Liver (tissue), 9 donors: ENCODE results near the gene NDUFAF8. TPM values are rescaled to one million over a fixed set of nuclear protein-coding genes. Genes with fewer than 3 reads are reported as not detected.

ENCODE experiments used
- DNase-seq: peaks from one replicate; pipeline ENCODE4 v3.0.0-alpha.2; 2017; ENCODE audit warnings: low spot score
- H3K27ac ChIP-seq, 2 donors: one replicate each; pipeline ENCODE4 v1.7.0; 2013; ENCODE audit warnings: inconsistent platforms in 2 of 2, low read length in 2 of 2, control low read depth in 1 of 2, low read depth in 1 of 2, mild to moderate bottlenecking in 1 of 2
- H3K27me3 ChIP-seq, 4 donors: one replicate each; pipeline versions ENCODE4 v1.6.1 to v1.7.0; 2013; ENCODE audit warnings: low read length in 3 of 4, inconsistent platforms in 1 of 4, mild to moderate bottlenecking in 1 of 4, moderate library complexity in 1 of 4; ENCODE audit not compliant: control insufficient read depth in 4 of 4, insufficient read depth in 4 of 4
- H3K36me3 ChIP-seq, 4 donors: one replicate each; pipeline versions ENCODE4 v1.6.1 to v1.7.0; 2013; ENCODE audit warnings: low read length in 3 of 4, mild to moderate bottlenecking in 3 of 4, low read depth in 1 of 4, moderate library complexity in 1 of 4; ENCODE audit not compliant: control insufficient read depth in 4 of 4, insufficient read depth in 3 of 4
- H3K4me1 ChIP-seq, 4 donors: one replicate each; pipeline versions ENCODE4 v1.6.1 to v1.7.0; 2013; ENCODE audit warnings: low read length in 3 of 4, mild to moderate bottlenecking in 3 of 4, moderate library complexity in 1 of 4; ENCODE audit not compliant: control insufficient read depth in 4 of 4, insufficient read depth in 4 of 4
- H3K4me3 ChIP-seq, 3 donors: one replicate each; pipeline versions ENCODE4 v1.6.1 to v1.7.0; 2013; ENCODE audit warnings: low read length in 3 of 3, control low read depth in 1 of 3, low read depth in 1 of 3, mild to moderate bottlenecking in 1 of 3
- H3K9ac ChIP-seq, 2 donors: one replicate each; pipeline ENCODE4 v1.7.0; 2013; ENCODE audit warnings: low read length in 2 of 2, mild to moderate bottlenecking in 2 of 2, moderate library complexity in 2 of 2, control low read depth in 1 of 2, low read depth in 1 of 2
- H3K9me3 ChIP-seq, 4 donors: one replicate each; pipeline versions ENCODE4 v1.6.1 to v1.7.0; 2013; ENCODE audit warnings: low read length in 3 of 4; ENCODE audit not compliant: control insufficient read depth in 4 of 4
- EGR1 ChIP-seq, 2 donors: IDR thresholded peaks; 2 replicates each; pipeline ENCODE4 v1.6.1; 2016 to 2018; ENCODE audit warnings: antibody characterized with exemption in 2 of 2, low read depth in 2 of 2
- FOXA1 ChIP-seq: IDR thresholded peaks from 2 replicates; pipeline ENCODE4 v1.6.1; 2016; ENCODE audit warnings: antibody characterized with exemption
- FOXA2 ChIP-seq: IDR thresholded peaks from 2 replicates; pipeline ENCODE4 v1.6.1; 2016; ENCODE audit warnings: antibody characterized with exemption
- GABPA ChIP-seq, 2 donors: IDR thresholded peaks in 1 of 2; conservative IDR thresholded peaks in 1 of 2; 2 replicates each; pipeline ENCODE4 v1.6.1; 2016; ENCODE audit warnings: antibody characterized with exemption in 2 of 2, mild to moderate bottlenecking in 1 of 2, moderate library complexity in 1 of 2
- HNF4A ChIP-seq, 2 donors: conservative IDR thresholded peaks; 2 replicates each; pipeline ENCODE4 v1.6.1; 2016; ENCODE audit warnings: antibody characterized with exemption in 2 of 2, mild to moderate bottlenecking in 2 of 2
- HNF4G ChIP-seq: IDR thresholded peaks from 2 replicates; pipeline ENCODE4 v1.6.1; 2016; ENCODE audit warnings: antibody characterized with exemption
- JUND ChIP-seq, 2 donors: IDR thresholded peaks; 2 replicates each; pipeline ENCODE4 v1.6.1; 2016; ENCODE audit warnings: antibody characterized with exemption in 2 of 2
- NR2F2 ChIP-seq: IDR thresholded peaks from 2 replicates; pipeline ENCODE4 v1.6.1; 2016; ENCODE audit warnings: antibody characterized with exemption
- RAD21 ChIP-seq, 2 donors: IDR thresholded peaks; 2 replicates each; pipeline ENCODE4 v1.6.1; 2016; ENCODE audit warnings: antibody characterized with exemption in 2 of 2, mild to moderate bottlenecking in 2 of 2
- RXRA ChIP-seq, 2 donors: IDR thresholded peaks; 2 replicates each; pipeline ENCODE4 v1.6.1; 2017 to 2018; ENCODE audit warnings: antibody characterized with exemption in 2 of 2, mild to moderate bottlenecking in 1 of 2
- SP1 ChIP-seq: IDR thresholded peaks from 2 replicates; pipeline ENCODE4 v1.6.1; 2018; ENCODE audit warnings: antibody characterized with exemption, mild to moderate bottlenecking
- TAF1 ChIP-seq: conservative IDR thresholded peaks from 2 replicates; pipeline ENCODE4 v1.6.1; 2016; ENCODE audit warnings: antibody characterized with exemption, mild to moderate bottlenecking
- YY1 ChIP-seq: IDR thresholded peaks from 2 replicates; pipeline ENCODE4 v1.6.1; 2016; ENCODE audit warnings: antibody characterized with exemption, mild to moderate bottlenecking
- WGBS: extraction: QIAGEN DNeasy Blood & Tissue Kit; methylation state at CpG from one replicate; pipeline ENCODE4 v1.1.7; 2013; 5-methylcytosine and 5-hydroxymethylcytosine counted together
- polyA plus RNA-seq, 2 donors: library from polyadenylated mRNA; stranded (reverse) in 1 of 2; unstranded in 1 of 2; fragments of 200-250 nt in 1 of 2; fragments of >200 nt in 1 of 2; fragmentation: Nextera tagmentation in 1 of 2; extraction: Ambion mirVana in 1 of 2; gene quantifications; one replicate each; pipeline versions ENCODE4 v1.2.1 to v1.2.3, GENCODE V29; 2013 to 2015
- total RNA-seq, 2 donors: library from RNA; depleted of rRNA; stranded (reverse); fragments of >200 nt; gene quantifications; one replicate each; pipeline ENCODE4 v1.2.3, GENCODE V29; 2014
- TF ChIP-seq, protein P1 (sequence below): fragments of 150-350 bp; IDR thresholded peaks from 2 replicates; pipeline ENCODE4 v1.5.1; 2017; ENCODE audit warnings: improper control_type of control experiment, low read depth, low read length; ENCODE audit not compliant: missing input control
- TF ChIP-seq, protein P2 (sequence below): IDR thresholded peaks from 2 replicates; pipeline ENCODE4 v1.6.1; 2016; ENCODE audit warnings: antibody characterized with exemption
- TF ChIP-seq, protein P3 (sequence below): IDR thresholded peaks from 2 replicates; pipeline ENCODE4 v1.6.1; 2016; ENCODE audit warnings: antibody characterized with exemption
- TF ChIP-seq, protein P4 (sequence below): IDR thresholded peaks from 2 replicates; pipeline ENCODE4 v1.6.1; 2016; ENCODE audit warnings: antibody characterized with exemption, mild to moderate bottlenecking
- TF ChIP-seq, protein P5 (sequence below): IDR thresholded peaks from 2 replicates; pipeline ENCODE4 v1.6.1; 2016; ENCODE audit warnings: antibody characterized with exemption
- donor health status: healthy.
- donor health status: healthy.
- donor health status: healthy.
- donor health status: healthy.
- donor health status: healthy.

NDUFAF8 gene
- total and polyA plus RNA-seq, 4 donors, result 8.3 to 67.4 (median 15.5) TPM

DNA sequence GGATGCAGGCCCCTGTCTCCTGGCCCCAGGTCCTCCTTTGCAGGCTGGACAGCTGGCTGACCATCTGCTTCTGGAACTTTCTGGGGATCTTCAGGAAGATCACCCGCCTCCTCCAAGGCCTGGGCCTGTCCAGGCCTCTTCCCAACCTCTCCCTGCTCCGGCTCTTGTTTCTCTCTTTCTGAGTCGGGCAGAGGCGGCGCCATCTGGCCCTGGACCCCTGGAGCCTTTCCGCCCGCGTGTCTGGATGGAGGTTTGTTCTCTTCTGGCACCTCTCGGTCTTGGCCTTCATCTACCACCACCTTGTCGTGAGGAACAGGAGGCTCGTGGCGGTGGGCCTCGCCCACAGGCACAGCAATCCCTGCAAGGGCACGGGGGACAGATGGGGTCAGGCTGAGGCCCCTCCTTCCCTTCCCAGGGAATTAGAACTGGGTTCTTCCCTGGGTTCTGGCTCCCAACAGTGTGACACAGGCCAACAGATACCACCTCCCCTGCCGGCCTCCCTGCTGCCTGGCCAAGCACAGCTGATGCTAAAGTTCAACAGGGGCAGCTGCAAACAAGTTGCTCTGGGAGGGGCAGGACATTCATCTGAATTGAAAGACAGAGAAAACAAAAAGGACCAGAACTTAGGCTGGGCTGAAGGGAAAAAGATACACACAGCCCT is 13.3 kb downstream of the NDUFAF8 start:
- H3K4me3 ChIP-seq, result no peak overlapping the region
- TF ChIP-seq YY1, result no peak
- TF ChIP-seq, protein P1, sequence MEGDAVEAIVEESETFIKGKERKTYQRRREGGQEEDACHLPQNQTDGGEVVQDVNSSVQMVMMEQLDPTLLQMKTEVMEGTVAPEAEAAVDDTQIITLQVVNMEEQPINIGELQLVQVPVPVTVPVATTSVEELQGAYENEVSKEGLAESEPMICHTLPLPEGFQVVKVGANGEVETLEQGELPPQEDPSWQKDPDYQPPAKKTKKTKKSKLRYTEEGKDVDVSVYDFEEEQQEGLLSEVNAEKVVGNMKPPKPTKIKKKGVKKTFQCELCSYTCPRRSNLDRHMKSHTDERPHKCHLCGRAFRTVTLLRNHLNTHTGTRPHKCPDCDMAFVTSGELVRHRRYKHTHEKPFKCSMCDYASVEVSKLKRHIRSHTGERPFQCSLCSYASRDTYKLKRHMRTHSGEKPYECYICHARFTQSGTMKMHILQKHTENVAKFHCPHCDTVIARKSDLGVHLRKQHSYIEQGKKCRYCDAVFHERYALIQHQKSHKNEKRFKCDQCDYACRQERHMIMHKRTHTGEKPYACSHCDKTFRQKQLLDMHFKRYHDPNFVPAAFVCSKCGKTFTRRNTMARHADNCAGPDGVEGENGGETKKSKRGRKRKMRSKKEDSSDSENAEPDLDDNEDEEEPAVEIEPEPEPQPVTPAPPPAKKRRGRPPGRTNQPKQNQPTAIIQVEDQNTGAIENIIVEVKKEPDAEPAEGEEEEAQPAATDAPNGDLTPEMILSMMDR, result no peak
- TF ChIP-seq, protein P2, sequence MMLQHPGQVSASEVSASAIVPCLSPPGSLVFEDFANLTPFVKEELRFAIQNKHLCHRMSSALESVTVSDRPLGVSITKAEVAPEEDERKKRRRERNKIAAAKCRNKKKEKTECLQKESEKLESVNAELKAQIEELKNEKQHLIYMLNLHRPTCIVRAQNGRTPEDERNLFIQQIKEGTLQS, result no peak
- no peak for TF ChIP-seq FOXA1
- TF ChIP-seq FOXA2, result no peak
- no peak for TF ChIP-seq RAD21 (IDR thresholded peaks at IDR 0.05)
- no peak for TF ChIP-seq HNF4G
- TF ChIP-seq EGR1 (IDR thresholded peaks at IDR 0.05; ENCODE audit: low read depth in 2 of 2), result no peak
- no peak for TF ChIP-seq NR2F2
- TF ChIP-seq, protein P3, sequence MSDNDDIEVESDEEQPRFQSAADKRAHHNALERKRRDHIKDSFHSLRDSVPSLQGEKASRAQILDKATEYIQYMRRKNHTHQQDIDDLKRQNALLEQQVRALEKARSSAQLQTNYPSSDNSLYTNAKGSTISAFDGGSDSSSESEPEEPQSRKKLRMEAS, result no peak
- no peak for TF ChIP-seq RXRA (IDR thresholded peaks at IDR 0.05)
- no peak for TF ChIP-seq JUND (IDR thresholded peaks at IDR 0.05)
- TF ChIP-seq HNF4A (conservative IDR thresholded peaks at IDR 0.05), result no peak
- TF ChIP-seq, protein P4, sequence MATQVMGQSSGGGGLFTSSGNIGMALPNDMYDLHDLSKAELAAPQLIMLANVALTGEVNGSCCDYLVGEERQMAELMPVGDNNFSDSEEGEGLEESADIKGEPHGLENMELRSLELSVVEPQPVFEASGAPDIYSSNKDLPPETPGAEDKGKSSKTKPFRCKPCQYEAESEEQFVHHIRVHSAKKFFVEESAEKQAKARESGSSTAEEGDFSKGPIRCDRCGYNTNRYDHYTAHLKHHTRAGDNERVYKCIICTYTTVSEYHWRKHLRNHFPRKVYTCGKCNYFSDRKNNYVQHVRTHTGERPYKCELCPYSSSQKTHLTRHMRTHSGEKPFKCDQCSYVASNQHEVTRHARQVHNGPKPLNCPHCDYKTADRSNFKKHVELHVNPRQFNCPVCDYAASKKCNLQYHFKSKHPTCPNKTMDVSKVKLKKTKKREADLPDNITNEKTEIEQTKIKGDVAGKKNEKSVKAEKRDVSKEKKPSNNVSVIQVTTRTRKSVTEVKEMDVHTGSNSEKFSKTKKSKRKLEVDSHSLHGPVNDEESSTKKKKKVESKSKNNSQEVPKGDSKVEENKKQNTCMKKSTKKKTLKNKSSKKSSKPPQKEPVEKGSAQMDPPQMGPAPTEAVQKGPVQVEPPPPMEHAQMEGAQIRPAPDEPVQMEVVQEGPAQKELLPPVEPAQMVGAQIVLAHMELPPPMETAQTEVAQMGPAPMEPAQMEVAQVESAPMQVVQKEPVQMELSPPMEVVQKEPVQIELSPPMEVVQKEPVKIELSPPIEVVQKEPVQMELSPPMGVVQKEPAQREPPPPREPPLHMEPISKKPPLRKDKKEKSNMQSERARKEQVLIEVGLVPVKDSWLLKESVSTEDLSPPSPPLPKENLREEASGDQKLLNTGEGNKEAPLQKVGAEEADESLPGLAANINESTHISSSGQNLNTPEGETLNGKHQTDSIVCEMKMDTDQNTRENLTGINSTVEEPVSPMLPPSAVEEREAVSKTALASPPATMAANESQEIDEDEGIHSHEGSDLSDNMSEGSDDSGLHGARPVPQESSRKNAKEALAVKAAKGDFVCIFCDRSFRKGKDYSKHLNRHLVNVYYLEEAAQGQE, result no peak
- no peak for TF ChIP-seq GABPA (IDR thresholded peaks at IDR 0.05 in 1 of 2, conservative IDR thresholded peaks at IDR 0.05 in 1 of 2)
- TF ChIP-seq, protein P5, sequence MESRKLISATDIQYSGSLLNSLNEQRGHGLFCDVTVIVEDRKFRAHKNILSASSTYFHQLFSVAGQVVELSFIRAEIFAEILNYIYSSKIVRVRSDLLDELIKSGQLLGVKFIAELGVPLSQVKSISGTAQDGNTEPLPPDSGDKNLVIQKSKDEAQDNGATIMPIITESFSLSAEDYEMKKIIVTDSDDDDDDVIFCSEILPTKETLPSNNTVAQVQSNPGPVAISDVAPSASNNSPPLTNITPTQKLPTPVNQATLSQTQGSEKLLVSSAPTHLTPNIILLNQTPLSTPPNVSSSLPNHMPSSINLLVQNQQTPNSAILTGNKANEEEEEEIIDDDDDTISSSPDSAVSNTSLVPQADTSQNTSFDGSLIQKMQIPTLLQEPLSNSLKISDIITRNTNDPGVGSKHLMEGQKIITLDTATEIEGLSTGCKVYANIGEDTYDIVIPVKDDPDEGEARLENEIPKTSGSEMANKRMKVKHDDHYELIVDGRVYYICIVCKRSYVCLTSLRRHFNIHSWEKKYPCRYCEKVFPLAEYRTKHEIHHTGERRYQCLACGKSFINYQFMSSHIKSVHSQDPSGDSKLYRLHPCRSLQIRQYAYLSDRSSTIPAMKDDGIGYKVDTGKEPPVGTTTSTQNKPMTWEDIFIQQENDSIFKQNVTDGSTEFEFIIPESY, result no peak
- no peak for TF ChIP-seq SP1
- TF ChIP-seq TAF1, result no peak
- H3K27me3 ChIP-seq, result no peaks in the 10 kb centered on the region
- H3K9ac ChIP-seq, result no peak overlapping the region
- H3K27ac ChIP-seq, result no peak overlapping the region
- WGBS, result 84% methylated on average over 15 of the region's 15 CpGs
- H3K36me3 ChIP-seq, result peaks cover 0 to 31% (median 17%) of the 10 kb centered on the region in 4 donors
- peaks cover 0 to 4% (median 0%) of the 10 kb centered on the region in 4 donors for H3K4me1 ChIP-seq
- no peak for DNase-seq
- H3K9me3 ChIP-seq, result no peaks in the 10 kb centered on the region
